Fibroblast of lung (primary cell): ENCODE data around the gene NAT14.

Source experiments
- EZH2 ChIP-seq: IDR thresholded peaks from 2 replicates; pipeline ENCODE4 v1.5.1; 2012; ENCODE audit warnings: low read length, control low read depth, mild to moderate bottlenecking; ENCODE audit errors: missing control alignments
- TF ChIP-seq, protein P1 (sequence below), 2 donors: IDR thresholded peaks in 1 of 2; conservative IDR thresholded peaks in 1 of 2; 1 replicate in 1 of 2; 2 replicates in 1 of 2; pipeline ENCODE4 v1.5.1; 2011 to 2012; ENCODE audit warnings: low read length in 2 of 2, control low read depth in 1 of 2, inconsistent platforms in 1 of 2, low read depth in 1 of 2, mild to moderate bottlenecking in 1 of 2

DNA sequence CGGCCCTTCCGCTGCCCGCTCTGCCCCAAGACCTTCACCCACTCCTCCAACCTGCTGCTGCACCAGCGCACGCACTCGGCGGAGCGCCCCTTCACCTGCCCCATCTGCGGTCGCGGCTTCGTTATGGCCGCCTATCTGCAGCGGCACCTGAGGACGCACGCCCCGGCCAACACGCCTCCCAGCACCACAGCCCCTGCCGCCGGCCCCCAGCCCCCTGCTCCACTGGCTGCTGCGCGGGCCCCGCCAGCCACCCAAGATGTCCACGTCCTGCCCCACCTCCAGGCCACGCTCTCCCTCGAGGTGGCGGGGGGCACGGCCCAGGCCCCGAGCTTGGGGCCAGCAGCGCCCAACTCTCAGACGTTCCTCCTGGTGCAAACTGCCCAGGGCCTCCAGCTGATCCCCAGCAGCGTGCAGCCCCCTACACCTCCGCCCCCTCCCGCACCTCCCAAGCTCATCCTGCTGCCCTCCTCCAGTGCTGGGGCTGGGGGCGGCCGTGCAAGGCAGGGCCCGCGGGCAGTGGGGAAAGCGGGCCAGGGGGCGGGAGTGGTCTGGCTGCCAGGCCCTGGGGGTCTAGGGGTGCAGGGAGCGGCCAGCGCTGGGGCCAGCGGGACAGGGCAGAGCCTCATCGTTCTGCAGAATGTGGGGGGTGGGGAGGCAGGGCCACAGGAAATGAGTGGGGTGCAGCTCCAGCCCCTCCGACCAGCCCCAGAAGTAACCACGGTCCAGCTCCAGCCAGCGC lies 1.9 kb upstream of the NAT14 start:
- TF ChIP-seq, protein P1, sequence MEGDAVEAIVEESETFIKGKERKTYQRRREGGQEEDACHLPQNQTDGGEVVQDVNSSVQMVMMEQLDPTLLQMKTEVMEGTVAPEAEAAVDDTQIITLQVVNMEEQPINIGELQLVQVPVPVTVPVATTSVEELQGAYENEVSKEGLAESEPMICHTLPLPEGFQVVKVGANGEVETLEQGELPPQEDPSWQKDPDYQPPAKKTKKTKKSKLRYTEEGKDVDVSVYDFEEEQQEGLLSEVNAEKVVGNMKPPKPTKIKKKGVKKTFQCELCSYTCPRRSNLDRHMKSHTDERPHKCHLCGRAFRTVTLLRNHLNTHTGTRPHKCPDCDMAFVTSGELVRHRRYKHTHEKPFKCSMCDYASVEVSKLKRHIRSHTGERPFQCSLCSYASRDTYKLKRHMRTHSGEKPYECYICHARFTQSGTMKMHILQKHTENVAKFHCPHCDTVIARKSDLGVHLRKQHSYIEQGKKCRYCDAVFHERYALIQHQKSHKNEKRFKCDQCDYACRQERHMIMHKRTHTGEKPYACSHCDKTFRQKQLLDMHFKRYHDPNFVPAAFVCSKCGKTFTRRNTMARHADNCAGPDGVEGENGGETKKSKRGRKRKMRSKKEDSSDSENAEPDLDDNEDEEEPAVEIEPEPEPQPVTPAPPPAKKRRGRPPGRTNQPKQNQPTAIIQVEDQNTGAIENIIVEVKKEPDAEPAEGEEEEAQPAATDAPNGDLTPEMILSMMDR (conservative IDR thresholded peaks at IDR 0.05 in 1 of 2, IDR thresholded peaks at IDR 0.05 in 1 of 2; ENCODE audit: low read depth in 1 of 2, low read length in 2 of 2) = no peak
- TF ChIP-seq EZH2 = no peak
